ENCODE measurements around the gene SMARCAL1.

The SMARCAL1 gene

DNA sequence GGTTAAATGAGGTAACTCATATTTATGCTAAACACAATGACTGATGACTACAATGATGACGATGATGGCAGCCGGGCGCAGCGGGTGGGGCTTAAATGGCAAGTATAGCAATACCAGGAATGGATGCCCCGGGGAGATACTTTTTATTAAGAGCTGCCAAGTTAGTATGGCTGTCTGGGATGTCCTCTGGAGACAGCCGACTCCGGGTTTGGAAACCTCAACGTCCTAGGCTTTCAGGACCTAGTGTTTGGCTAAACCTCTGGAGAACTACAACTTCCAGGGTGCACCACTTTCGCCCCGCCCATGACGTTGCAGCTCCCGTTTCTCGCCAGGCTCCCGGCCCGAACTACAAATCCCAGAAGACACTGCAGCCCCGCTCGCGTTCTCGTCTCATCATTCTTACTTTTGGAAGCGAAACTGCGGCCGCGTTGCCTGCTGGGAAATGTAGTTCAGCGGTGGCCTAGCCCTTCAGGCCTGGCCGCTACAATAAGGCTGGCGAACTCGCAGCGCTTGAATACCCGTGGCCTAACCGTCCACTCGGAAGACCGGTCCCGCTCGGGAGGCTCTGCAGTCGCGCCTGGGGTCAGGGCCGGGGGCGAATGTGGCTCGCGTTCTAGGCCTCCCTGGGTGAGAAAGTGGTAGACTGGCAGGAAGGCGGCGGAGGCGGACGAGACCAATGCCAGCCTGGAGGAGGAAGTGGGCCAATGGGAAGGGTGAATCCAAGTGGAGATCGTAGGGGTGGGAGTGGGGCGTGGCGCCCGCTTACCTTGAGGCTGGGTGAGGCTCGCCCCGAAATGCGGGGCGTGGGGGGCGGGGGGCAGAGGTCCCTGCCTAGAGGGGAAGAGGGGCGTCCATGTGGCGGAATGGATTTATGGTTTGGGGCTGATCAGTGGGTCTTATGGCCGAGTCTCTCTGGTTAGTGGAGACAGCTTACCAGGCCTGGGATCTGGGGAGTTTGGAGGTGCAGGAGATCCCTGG, at the start of gene SMARCAL1:
SMARCAL1 (plus strand) TSS at position 463 of the 978 bp plus-strand sequence. CDS start 2,221 bp downstream, outside the sequence.
- peak; percentile 87 for DNase-seq (ENCODE audit: low read depth)
- peak within 1 kb of the TSS; percentile 73 for H3K4me3 ChIP-seq (ENCODE audit: low read depth, low read length)
- TF ChIP-seq, protein P1, sequence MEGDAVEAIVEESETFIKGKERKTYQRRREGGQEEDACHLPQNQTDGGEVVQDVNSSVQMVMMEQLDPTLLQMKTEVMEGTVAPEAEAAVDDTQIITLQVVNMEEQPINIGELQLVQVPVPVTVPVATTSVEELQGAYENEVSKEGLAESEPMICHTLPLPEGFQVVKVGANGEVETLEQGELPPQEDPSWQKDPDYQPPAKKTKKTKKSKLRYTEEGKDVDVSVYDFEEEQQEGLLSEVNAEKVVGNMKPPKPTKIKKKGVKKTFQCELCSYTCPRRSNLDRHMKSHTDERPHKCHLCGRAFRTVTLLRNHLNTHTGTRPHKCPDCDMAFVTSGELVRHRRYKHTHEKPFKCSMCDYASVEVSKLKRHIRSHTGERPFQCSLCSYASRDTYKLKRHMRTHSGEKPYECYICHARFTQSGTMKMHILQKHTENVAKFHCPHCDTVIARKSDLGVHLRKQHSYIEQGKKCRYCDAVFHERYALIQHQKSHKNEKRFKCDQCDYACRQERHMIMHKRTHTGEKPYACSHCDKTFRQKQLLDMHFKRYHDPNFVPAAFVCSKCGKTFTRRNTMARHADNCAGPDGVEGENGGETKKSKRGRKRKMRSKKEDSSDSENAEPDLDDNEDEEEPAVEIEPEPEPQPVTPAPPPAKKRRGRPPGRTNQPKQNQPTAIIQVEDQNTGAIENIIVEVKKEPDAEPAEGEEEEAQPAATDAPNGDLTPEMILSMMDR (IDR thresholded peaks at IDR 0.05; ENCODE audit: control insufficient read depth, extremely low read depth, insufficient read depth) = no peak

DNA sequence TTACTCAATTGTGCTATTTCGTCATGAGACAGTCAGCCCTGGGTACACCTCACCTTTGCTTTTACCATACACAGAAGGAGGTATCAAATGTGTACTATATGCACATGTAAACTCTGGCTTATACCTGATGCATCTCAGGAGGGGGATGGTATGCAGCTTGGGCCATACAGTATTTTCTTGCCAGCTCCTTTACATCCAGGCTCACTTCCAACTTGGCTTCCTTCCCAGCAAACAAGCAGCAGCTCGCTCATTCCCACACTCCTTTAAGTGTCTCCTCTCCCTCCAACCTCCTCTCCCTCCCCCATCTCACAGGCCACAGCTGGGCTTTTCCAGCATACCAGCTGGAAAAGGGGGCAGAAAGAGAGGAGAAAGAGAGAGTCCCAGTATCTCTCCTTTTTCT, 49.6 kb upstream of the SMARCAL1 start:
- no peak overlapping the region for H3K4me3 ChIP-seq (ENCODE audit: low read depth, low read length)
- TF ChIP-seq, protein P1 (IDR thresholded peaks at IDR 0.05; ENCODE audit: control insufficient read depth, extremely low read depth, insufficient read depth) = no peak
- DNase-seq (ENCODE audit: low read depth) = peak; percentile 75

DNA sequence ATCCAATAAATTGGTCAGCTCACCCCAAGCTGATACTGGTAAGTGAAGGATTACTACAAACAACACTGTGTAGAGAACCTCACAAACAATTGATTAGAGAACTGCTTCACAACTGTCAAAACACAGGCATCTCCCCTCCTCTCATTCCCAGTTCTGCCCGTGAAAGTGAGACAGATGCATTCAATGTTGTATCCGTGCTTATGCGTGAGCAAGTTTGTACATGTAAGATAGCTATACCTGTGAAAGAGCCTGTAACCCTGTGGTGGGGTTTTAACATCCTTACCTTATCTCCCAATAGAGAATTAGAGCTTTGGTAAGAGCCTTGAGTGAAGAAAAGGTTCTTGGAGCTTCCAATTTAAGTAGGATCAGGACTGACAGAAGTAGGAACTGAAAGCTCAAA, 49.1 kb upstream of the SMARCAL1 start:
- TF ChIP-seq, protein P1 (IDR thresholded peaks at IDR 0.05; ENCODE audit: control insufficient read depth, extremely low read depth, insufficient read depth) = no peak
- DNase-seq (ENCODE audit: low read depth) = no peak
- H3K4me3 ChIP-seq (ENCODE audit: low read depth, low read length) = no peak overlapping the region

DNA sequence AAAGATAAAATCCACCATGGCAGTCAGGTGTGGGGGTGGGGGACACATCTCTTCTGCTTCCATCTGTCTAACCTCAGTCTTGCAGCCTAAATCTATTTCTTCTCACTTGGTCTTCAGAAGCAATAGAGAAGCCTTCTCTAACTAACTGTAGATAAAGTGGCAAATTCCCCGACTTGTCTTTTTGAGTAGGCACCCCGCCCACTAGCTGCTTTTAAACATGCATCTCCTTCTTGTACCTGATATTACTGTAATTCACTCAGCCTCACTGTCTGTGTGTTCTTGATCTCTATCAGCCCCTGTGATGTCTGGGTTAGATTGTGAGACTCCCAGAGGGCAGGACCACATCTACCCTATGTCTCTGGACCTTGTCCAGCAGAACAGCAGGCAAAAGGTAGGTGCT, 46.8 kb upstream of the SMARCAL1 start:
- TF ChIP-seq, protein P1 (IDR thresholded peaks at IDR 0.05; ENCODE audit: control insufficient read depth, extremely low read depth, insufficient read depth) = no peak
- DNase-seq (ENCODE audit: low read depth) = no peak
- no peak overlapping the region for H3K4me3 ChIP-seq (ENCODE audit: low read depth, low read length)

DNA sequence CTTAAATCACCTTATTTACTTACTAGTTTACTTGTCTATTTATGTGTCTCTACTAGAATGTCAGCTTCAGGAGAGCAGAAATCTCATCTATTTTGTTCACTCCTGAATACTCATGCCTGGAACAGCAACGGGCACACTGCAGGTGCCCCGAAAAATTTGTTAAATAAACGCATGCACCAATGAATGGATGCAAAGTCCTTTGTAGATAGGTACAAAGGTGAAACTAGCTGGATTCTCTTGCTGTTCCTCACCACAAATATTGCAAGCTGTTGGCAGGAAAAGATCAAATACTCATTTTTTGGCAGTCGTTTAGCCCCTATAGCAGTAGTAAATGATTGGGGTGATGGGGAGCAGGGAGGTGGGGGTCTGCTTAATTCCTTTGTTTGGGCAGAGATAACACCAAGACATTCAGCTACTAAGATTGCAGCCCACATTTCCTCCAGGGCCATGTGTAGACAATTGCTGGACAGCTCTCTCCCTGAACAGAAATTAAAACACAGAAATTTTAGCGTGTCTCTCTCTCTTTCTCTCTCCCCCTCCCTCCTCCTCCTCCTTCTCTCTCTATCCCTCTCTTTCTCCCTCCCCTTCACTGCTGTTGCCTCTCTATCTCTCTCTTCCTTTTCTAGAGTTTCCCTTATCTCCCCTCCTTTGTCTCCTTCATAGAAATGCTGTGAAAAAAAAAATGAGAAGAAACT, 45.4 kb upstream of the SMARCAL1 start:
- no peak overlapping the region for H3K4me3 ChIP-seq (ENCODE audit: low read depth, low read length)
- TF ChIP-seq, protein P1 (IDR thresholded peaks at IDR 0.05; ENCODE audit: control insufficient read depth, extremely low read depth, insufficient read depth) = no peak
- no peak for DNase-seq (ENCODE audit: low read depth)

DNA sequence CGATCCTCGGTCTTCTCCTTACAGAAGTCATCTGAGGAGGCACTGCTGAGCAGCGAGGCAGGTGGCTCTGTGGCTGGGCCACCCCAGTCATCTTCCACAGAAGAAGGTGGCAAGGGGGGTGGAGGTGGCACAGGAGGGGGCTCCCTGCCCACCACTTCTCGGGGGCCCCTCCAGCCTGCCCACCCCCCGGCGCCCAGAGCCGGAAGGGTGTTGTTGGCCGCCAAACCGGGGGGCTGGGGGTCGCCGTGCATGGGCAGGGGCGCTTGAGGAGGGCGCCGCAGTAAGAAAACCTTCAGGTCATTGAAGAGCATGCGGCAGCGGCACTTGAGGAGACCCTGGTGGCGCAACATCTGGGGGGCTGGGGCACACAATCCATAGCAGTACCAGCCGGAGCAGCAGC, 42.5 kb upstream of the SMARCAL1 start:
- no peak for DNase-seq (ENCODE audit: low read depth)
- no peak overlapping the region for H3K4me3 ChIP-seq (ENCODE audit: low read depth, low read length)
- TF ChIP-seq, protein P1 (IDR thresholded peaks at IDR 0.05; ENCODE audit: control insufficient read depth, extremely low read depth, insufficient read depth) = no peak

Data from LNCaP clone FGC (cell line).